A673 (cell line): ENCODE results near the gene NFATC1.

ENCODE experiments used
- EZH2 ChIP-seq: fragments of 200-600 bp; sonication (generic); IDR thresholded peaks from 2 replicates; pipeline ENCODE4 v1.6.1; 2017; ENCODE audit warnings: borderline replicate concordance, low read depth, mild to moderate bottlenecking, mixed read lengths, antibody characterized with exemption, low read length; ENCODE audit not compliant: poor library complexity, severe bottlenecking
- TF ChIP-seq, protein P1 (sequence below): fragments of 300-800, 200-600 bp; sonication (generic); conservative IDR thresholded peaks from 2 replicates; pipeline ENCODE4 v1.5.1; 2017; ENCODE audit warnings: low read depth, mild to moderate bottlenecking, antibody characterized with exemption, low read length, moderate library complexity, mixed read lengths

DNA sequence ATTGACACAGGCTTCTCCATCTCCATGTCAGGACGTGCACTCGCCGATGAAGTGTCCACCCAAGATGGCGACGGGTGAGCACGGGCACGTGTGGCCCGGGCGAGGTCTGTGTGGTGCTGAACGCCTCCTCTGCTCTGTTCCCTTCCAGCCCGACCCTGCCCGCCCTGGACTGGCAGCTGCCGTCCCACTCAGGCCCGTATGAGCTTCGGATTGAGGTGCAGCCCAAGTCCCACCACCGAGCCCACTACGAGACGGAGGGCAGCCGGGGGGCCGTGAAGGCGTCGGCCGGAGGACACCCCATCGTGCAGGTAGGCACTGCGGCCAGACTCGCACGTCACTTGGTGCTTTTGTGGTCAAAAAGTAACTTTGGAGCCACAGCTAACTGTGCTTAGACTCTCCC, 37.7 kb downstream of the NFATC1 start:
- TF ChIP-seq, protein P1, sequence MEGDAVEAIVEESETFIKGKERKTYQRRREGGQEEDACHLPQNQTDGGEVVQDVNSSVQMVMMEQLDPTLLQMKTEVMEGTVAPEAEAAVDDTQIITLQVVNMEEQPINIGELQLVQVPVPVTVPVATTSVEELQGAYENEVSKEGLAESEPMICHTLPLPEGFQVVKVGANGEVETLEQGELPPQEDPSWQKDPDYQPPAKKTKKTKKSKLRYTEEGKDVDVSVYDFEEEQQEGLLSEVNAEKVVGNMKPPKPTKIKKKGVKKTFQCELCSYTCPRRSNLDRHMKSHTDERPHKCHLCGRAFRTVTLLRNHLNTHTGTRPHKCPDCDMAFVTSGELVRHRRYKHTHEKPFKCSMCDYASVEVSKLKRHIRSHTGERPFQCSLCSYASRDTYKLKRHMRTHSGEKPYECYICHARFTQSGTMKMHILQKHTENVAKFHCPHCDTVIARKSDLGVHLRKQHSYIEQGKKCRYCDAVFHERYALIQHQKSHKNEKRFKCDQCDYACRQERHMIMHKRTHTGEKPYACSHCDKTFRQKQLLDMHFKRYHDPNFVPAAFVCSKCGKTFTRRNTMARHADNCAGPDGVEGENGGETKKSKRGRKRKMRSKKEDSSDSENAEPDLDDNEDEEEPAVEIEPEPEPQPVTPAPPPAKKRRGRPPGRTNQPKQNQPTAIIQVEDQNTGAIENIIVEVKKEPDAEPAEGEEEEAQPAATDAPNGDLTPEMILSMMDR: no peak
- no peak for TF ChIP-seq EZH2
